ENCODE measurements around the gene SLC12A7. TPM values are rescaled to one million over a fixed set of nuclear protein-coding genes. Genes with fewer than 3 reads are reported as not detected.

SLC12A7 gene
- total RNA-seq, 4 donors from 2014 or later: 18.8 to 28.7 (median 24.5) TPM

DNA sequence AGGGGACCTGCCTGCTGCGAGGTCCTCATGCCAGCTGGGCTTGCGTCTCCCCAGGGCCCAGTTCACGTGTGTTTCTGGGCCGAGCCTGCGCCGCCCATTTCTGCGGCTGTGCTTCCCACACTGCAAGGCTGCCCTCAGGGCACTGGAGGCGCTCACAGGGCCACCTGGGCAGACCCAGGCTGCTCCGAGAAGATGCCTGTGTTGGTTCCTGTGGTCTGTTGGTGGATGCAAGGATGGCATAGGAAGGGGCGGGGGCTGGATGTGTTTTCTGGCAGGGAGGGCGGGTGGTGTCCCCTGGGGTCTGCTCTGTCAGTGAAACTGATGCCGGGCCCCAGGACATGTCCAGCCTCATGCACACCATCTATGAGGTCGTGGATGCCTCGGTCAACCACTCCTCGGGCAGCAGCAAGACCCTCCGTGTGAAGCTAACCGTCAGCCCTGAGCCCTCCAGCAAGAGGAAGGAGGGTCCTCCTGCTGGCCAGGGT lies 77.4 kb downstream of the SLC12A7 start:
- Histone ChIP-seq H3K9me3 (no peaks in the 10 kb centered on the region), H3K27ac (no peak overlapping the region), H3K27me3 (peaks cover 26% of the 10 kb centered on the region), H3K4me1 (no peaks in the 10 kb centered on the region), H3K4me3 (no peak overlapping the region), H3K36me3 (no peaks in the 10 kb centered on the region)
- no CpG with 5 or more reads among the region's 17 CpGs for WGBS, 2 donors (ENCODE audit: low coverage in 1 of 2)
- TF ChIP-seq POLR2A (IDR thresholded peaks at IDR 0.05): no peak
- no peak for TF ChIP-seq POLR2AphosphoS5 (IDR thresholded peaks at IDR 0.05)
- no peak for TF ChIP-seq CTCF (IDR thresholded peaks at IDR 0.05)
- TF ChIP-seq EP300 (IDR thresholded peaks at IDR 0.05): no peak
- no peak for ATAC-seq

- H3K36me3 ChIP-seq: no peaks in the 10 kb centered on the region
- no peaks in the 10 kb centered on the region for H3K9me3 ChIP-seq
- 100% methylated on average over 1 of the region's 29 CpGs; no CpG with 5 or more reads in 1 of the 2 donors for WGBS, 2 donors (ENCODE audit: low coverage in 1 of 2)
- no peaks in the 10 kb centered on the region for H3K4me1 ChIP-seq
- no peak for ATAC-seq
- peaks cover 26% of the 10 kb centered on the region for H3K27me3 ChIP-seq
- no peak overlapping the region for H3K27ac ChIP-seq
- no peak for TF ChIP-seq CTCF (IDR thresholded peaks at IDR 0.05)
- TF ChIP-seq POLR2AphosphoS5 (IDR thresholded peaks at IDR 0.05): no peak
- TF ChIP-seq POLR2A (IDR thresholded peaks at IDR 0.05): no peak
- TF ChIP-seq EP300 (IDR thresholded peaks at IDR 0.05): no peak
- H3K4me3 ChIP-seq: no peak overlapping the region
These were observed 78.0 kb downstream of the SLC12A7 start for GRCh38 chr5:1033606-1034420.

DNA sequence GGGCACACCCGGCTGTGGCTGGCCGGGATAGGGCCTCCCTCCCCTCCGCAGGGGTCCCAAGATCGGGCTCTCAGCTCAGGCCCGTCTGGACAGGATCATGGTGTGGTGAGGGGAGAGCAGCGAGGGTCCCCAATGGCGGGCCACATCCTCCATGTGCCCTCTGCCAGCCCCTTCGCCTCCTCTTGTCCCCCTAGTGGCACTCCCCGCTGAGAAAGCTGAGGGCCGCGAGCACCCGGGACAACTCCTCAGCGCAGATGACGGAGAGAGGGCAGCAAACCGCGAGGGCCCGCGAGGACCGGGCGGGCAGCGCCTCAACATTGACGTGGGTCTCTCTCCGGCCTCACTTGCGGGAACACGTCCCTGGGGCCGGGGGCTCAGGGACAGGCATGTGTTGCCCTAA lies 78.7 kb downstream of the SLC12A7 start:
- WGBS, 2 donors (ENCODE audit: low coverage in 1 of 2): no CpG with 5 or more reads among the region's 26 CpGs
- ATAC-seq: no peak

DNA sequence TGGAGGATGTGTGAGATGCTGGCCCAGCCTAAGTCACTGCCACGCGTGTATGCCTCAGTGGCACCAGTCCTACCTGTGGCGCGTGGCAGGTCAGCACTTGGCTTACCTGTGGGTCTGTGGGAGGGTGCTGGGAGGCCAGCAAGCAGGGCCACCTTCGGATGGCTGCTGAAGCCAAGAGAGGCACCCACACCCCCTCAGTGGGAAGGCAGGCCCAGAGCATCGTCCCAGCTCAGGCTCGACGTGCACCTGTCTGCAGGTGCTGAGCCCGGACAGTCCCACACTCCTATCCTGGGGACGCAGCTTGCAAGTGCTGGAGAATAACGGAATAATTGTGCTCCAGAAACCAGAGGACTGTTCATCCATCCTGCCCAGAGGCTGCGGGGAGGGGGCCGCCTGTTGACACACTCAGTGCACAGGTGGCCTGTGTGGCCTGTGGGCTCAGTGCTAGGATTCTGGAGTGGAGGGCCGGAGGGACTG lies 79.3 kb downstream of the SLC12A7 start:
- ATAC-seq: no peak
- H3K27ac ChIP-seq: no peak overlapping the region
- no peak overlapping the region for H3K4me3 ChIP-seq
- TF ChIP-seq POLR2AphosphoS5 (IDR thresholded peaks at IDR 0.05): no peak
- no peak for TF ChIP-seq POLR2A (IDR thresholded peaks at IDR 0.05)
- TF ChIP-seq EP300 (IDR thresholded peaks at IDR 0.05): no peak
- TF ChIP-seq CTCF (IDR thresholded peaks at IDR 0.05): no peak
- no peaks in the 10 kb centered on the region for H3K4me1 ChIP-seq
- WGBS, 2 donors (ENCODE audit: low coverage in 1 of 2): 100% methylated on average over 1 of the region's 14 CpGs; no CpG with 5 or more reads in 1 of the 2 donors
- peaks cover 36% of the 10 kb centered on the region for H3K27me3 ChIP-seq
- H3K9me3 ChIP-seq: no peaks in the 10 kb centered on the region
- H3K36me3 ChIP-seq: no peaks in the 10 kb centered on the region

More for the DNA sequence above, 78.7 kb downstream of the SLC12A7 start:
- no peaks in the 10 kb centered on the region for H3K36me3 ChIP-seq
- H3K27me3 ChIP-seq: peaks cover 33% of the 10 kb centered on the region
- H3K4me1 ChIP-seq: no peaks in the 10 kb centered on the region
- H3K9me3 ChIP-seq: no peaks in the 10 kb centered on the region
- H3K4me3 ChIP-seq: no peak overlapping the region
- TF ChIP-seq POLR2AphosphoS5 (IDR thresholded peaks at IDR 0.05) (no peak), CTCF (IDR thresholded peaks at IDR 0.05) (no peak), EP300 (IDR thresholded peaks at IDR 0.05) (no peak), POLR2A (IDR thresholded peaks at IDR 0.05) (no peak)
- H3K27ac ChIP-seq: no peak overlapping the region

DNA sequence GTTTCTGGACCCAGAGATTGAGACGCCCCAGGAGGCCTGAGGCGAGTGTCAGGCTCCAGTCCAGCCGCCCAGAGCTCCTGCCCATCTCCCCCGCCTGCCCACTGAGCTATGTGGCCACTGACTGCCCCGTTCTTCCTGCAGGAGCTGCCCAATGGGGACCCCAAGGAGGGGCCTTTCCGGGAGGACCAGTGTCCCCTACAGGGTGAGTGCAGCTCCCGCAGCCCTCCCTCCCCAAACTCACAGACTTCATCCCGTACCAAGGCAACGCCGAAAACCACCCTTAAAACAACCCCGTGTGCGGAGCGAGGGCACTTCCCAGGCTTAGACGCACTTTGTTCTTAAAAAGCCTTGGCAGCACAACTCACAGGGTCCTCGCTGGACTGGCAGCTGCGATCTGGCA lies 79.9 kb downstream of the SLC12A7 start:
- H3K36me3 ChIP-seq: no peaks in the 10 kb centered on the region
- H3K4me1 ChIP-seq: no peaks in the 10 kb centered on the region
- peaks cover 36% of the 10 kb centered on the region for H3K27me3 ChIP-seq
- 100% methylated on average over 3 of the region's 16 CpGs; no CpG with 5 or more reads in 1 of the 2 donors for WGBS, 2 donors (ENCODE audit: low coverage in 1 of 2)
- H3K4me3 ChIP-seq: no peak overlapping the region
- TF ChIP-seq EP300 (IDR thresholded peaks at IDR 0.05): no peak
- TF ChIP-seq CTCF (IDR thresholded peaks at IDR 0.05): no peak
- TF ChIP-seq POLR2A (IDR thresholded peaks at IDR 0.05): no peak
- no peak for ATAC-seq
- no peaks in the 10 kb centered on the region for H3K9me3 ChIP-seq
- no peak overlapping the region for H3K27ac ChIP-seq
